GM12875 (cell line): ENCODE measurements around the gene LHPP.
A peak's percentile ranks its signal among the peaks of the same experiment; 100 is the strongest.

Source experiments
- H3K4me3 ChIP-seq: one replicate; pipeline ENCODE4 v1.5.1; 2011; ENCODE audit warnings: low read depth, low read length, control low read depth
- CTCF ChIP-seq: IDR thresholded peaks from 2 replicates; pipeline ENCODE4 v1.5.1; 2011; ENCODE audit warnings: low read depth, mild to moderate bottlenecking, control low read depth, inconsistent platforms, low read length, moderate library complexity, borderline replicate concordance; ENCODE audit not compliant: insufficient read depth

The LHPP gene

GRCh38 chr10:124562425-124563060, 100.9 kb downstream of the LHPP start:
- TF ChIP-seq CTCF, result no peak
- no peak overlapping the region for H3K4me3 ChIP-seq

GRCh38 chr10:124563320-124564040, 101.9 kb downstream of the LHPP start:
- no peak overlapping the region for H3K4me3 ChIP-seq

GRCh38 chr10:124564881-124565280, 103.3 kb downstream of the LHPP start:
- H3K4me3 ChIP-seq, result no peak overlapping the region
- TF ChIP-seq CTCF, result no peak

More at GRCh38 chr10:124563320-124564040, 101.9 kb downstream of the LHPP start:
- TF ChIP-seq CTCF, result no peak

- H3K4me3 ChIP-seq, result no peak overlapping the region
- TF ChIP-seq CTCF, result peak; percentile 69
Measured at GRCh38 chr10:124565565-124566221, 104.1 kb downstream of the LHPP start.

GRCh38 chr10:124566222-124566888, 104.7 kb downstream of the LHPP start:
- TF ChIP-seq CTCF, result no peak
- no peak overlapping the region for H3K4me3 ChIP-seq

- no peak for TF ChIP-seq CTCF
- H3K4me3 ChIP-seq, result no peak overlapping the region
Measured at GRCh38 chr10:124566981-124567835, 105.6 kb downstream of the LHPP start.
